HG03060 (cell line): ENCODE data around the gene PLCB2.

Source experiments
- ATAC-seq: cut with Tn5 transposase; IDR thresholded peaks from one replicate; pipeline ENCODE4 v1.9.1; 2021; ENCODE audit warnings: low read depth, moderate number of reproducible peaks; ENCODE audit not compliant: unreplicated experiment

PLCB2 gene

DNA sequence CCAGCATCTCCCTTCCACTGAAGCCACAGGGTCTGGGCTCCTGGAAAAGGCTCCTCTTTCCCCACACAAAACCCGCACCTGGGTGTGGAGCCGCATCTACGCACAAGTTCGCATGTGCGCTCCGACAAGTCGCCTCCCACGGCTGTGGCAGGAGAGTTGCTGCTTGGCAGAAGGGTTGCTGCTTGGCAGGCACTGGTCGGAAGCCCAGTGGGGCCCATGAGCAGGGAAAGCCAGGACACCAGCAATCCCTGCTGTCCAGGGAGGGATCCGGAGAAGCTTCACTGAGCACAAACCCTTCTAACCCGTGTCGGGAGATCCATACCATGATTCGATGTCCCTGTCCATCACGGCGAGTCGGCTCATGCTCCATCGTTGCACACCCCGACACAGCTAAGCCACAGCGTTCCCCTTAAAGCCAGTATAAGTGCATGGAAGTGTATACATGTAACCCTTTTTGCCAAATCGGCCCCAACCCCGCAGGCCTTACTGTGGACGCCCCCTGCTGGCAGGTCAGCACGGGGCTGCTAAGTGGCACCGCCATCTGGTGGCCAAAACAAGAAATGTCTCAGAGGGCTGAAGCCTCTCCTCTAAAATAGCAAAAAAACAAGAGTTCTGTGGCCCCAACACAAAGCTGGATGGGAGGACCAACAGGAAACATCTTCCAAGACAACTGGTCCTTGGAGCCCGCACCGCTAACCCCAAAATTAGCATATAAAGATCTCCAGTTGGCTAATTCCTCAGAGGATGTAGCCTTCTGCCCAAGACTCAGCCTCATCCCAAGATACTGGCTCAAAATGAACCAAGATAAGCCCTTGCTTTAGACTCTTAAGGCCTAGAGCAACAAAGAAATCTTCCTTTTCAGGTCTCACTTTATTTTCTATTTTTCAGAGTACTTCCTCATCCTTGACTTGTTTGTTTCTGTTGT lies 33.1 kb downstream of the PLCB2 start:
- ATAC-seq = no peak

DNA sequence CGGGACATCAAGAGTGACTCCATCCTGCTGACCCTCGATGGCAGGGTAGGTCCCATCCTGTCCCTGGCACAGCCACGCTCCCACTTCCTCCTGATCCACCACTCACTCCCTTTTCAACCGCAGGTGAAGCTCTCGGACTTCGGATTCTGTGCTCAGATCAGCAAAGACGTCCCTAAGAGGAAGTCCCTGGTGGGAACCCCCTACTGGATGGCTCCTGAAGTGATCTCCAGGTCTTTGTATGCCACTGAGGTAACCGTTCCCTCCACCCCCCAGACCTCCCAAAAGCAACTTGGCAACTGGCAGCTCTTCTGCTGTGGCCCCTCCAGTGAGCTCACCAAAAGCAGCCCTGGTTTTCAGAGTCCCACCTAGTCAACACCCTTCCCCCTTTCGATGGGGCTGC lies 34.3 kb downstream of the PLCB2 start:
- ATAC-seq = no peak

DNA sequence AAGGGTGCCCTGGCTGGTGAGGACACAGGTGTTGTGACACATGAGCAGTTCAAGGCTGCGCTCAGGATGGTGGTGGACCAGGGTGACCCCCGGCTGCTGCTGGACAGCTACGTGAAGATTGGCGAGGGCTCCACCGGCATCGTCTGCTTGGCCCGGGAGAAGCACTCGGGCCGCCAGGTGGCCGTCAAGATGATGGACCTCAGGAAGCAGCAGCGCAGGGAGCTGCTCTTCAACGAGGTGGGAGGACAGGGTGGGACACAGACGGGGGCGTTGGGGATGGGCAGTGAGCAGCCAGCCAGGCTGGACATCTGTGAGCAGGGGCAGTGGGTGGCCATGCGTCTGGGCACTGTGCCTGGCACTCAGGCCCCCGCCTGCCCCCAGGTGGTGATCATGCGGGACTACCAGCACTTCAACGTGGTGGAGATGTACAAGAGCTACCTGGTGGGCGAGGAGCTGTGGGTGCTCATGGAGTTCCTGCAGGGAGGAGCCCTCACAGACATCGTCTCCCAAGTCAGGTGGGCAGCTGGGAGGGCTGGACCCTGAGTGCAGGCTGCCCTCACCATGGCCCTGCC lies 35.2 kb downstream of the PLCB2 start:
- ATAC-seq = no peak

- ATAC-seq = no peak
Observed at GRCh38 chr15:40271685-40272484, 35.9 kb downstream of the PLCB2 start.

GRCh38 chr15:40270246-40270995 lies 37.3 kb downstream of the PLCB2 start:
- no peak for ATAC-seq

- no peak for ATAC-seq
Observed at GRCh38 chr15:40269604-40270003, 38.1 kb downstream of the PLCB2 start.

DNA sequence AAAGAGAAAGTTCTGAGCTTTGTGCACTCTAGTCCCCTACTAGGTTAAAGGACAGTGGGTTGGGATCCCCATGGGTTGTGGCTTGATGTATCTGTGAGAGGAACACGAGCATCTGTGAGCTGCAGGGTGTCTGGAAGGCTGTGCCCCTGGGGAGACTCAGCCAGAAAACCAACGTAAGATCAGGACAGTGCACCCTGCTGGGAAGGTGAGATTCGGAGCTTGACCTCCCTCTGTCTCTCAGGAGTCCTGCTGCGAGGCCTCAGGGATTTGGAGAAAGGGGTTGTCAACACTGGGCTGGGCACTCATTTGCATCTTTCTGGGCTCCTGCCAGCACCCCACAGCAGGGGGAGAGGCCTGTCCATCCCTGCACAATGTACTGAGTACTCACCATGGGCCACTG lies 40.1 kb downstream of the PLCB2 start:
- no peak for ATAC-seq

GRCh38 chr15:40266828-40267304 lies 40.9 kb downstream of the PLCB2 start:
- no peak for ATAC-seq

DNA sequence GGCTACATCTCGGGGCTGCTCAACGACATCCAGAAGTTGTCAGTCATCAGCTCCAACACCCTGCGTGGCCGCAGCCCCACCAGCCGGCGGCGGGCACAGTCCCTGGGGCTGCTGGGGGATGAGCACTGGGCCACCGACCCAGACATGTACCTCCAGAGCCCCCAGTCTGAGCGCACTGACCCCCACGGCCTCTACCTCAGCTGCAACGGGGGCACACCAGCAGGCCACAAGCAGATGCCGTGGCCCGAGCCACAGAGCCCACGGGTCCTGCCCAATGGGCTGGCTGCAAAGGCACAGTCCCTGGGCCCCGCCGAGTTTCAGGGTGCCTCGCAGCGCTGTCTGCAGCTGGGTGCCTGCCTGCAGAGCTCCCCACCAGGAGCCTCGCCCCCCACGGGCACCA lies 41.9 kb downstream of the PLCB2 start:
- no peak for ATAC-seq

GRCh38 chr15:40265355-40265754 lies 42.4 kb downstream of the PLCB2 start:
- no peak for ATAC-seq

GRCh38 chr15:40264321-40265153 lies 43.2 kb downstream of the PLCB2 start:
- no peak for ATAC-seq

DNA sequence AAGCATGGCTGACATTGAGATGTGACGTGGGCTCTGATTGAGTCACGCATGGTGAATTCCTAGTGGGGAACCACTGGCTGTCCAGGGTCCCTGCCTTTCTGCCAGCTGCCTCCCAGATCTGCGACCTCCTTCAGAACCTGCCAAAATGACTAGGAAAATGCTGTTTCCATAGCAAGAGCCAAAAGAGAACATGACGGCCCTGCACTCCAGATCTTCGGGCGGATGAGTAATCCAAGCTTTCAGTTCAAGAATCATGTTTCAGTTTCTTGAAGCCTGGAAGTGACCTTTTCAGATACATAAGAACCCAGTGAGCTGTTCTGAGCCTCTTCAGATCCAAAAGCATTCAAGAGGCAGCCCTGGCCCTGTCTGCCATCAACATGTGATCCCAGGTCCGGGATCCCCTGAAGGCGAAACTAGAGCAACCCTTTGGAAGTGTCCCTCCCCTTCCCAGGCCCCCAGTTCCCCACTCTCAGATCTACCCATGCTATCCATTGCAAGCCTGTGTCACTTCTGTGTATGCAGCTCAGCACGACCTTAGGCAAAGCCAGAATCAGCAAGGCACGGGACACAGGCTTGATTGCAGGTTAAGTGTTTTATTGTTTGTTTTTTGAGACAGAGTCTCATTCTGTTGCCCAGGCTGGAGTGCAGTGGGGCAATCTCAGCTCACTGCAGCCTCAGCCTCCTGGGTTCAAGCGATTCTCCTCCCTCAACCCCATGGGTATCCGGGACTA lies 44.5 kb downstream of the PLCB2 start:
- no peak for ATAC-seq

DNA sequence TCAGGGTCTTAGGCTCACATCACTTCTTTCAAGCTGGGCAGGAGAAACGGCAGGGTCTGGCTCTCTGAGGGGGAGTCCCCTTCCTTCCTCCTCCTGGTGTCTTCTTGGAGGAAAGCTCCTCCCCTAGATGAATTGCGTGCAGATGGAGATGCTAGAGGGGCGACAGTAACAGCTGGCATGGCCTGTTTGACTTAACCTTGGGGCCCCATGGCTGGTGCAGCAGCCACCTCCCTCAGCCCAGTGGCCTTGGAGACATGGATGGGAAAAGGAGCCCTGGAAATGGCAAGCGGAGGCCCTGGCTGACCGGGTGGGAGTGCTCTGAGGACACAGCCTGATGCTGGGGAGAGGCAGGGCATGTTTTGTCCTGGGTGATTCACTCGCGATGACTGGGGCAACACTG lies 48.7 kb downstream of the PLCB2 start:
- ATAC-seq = no peak

DNA sequence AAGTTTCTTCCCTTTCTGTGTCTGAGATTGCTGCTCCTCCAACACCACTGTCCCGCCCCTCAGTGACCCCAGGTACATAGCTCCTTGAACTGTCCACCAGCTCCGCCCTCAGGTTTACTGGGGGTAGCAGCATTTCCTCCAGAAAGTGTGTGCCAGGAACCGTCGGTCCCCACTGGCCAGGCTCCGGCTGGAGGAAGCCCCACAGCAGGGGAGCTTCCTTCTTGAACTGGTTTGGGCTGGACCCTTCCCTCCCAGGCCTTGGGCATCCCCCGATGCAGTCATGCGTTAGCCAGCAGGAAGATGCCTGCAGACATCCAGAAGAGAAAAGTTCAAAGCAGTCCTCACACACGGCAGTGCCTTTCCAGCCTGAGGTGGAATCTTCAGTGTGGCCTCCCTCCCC lies 49.2 kb downstream of the PLCB2 start:
- ATAC-seq = no peak

DNA sequence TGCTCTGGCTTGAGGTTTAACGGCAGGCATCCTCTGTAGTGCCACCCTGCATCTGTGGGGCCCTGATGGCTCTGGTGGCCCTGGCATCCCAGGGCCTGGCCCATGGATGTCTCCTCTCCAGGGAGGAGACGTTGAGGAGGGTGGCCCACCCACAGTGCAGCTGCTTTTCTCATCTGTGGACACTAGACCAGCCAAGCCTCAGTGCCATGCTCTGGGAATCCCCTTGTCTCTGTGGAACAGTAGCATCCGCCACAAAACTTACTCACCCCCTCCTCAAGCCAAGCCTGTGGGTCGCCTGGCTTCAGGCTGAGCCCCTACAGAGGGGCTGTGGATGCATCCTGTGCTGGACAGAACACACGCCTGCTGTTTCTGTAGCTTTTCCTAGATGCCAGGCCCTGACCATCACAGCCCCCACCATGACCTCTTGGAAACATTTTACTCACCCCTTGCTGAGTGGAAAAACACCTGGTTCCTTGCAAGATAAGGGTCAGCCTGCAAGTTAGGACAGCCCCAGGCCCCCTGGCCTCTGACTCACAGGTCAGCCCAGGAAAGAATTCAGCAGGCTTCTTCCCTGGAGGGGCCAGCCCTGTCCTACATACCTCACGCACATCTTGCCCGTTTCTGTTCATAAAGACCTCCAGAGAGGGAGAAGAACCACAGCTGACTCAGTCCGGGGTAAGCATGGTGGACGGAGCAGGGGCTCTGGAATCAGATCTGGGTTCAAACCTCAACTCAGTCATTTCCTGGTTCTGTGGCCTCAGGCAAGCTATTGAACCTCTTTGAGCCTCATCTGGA lies 49.9 kb downstream of the PLCB2 start:
- no peak for ATAC-seq

- no peak for ATAC-seq
Observed at GRCh38 chr15:40256638-40257235, 51.0 kb downstream of the PLCB2 start.

DNA sequence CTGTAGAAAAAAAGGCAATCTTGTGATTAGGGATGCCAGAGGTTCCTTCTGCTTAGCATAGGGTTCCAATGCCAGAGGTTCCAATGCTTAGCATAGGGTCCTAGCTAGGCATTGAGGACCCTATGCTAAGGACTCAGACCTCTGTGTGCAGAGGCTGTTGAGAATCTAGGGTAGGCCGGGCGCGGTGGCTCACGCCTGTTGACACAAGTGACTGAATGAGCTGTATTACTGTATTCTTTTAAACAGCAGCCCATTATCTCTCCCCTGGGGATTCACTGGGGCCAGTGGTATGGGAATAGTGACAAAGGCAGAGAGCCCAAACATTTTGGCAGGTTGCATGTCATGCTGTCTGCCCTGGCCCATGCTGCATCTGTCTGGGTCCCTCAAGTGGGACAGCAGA lies 52.7 kb downstream of the PLCB2 start:
- no peak for ATAC-seq

DNA sequence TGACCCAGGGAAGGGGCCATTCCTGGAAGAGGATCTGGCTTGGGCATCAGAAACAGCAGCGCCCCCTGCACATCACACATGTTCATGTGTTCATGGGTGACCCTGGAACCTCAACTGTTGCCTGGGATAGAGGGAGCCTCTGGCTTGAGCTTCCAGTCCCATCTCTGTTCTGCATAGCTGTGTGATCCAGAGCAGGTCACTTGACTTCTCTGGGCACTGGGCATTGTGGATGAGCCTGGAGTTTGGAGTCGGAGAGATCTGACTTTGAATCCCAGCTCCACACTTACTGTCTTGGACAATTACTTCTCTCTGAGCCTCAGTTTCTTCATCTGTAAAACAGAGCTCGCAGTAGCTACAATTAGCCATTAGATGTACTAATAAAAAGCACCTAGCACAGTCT lies 53.3 kb downstream of the PLCB2 start:
- ATAC-seq = no peak
